Measurements from ENCODE around the gene FRMPD1. TPM values are rescaled to one million over a fixed set of nuclear protein-coding genes. Genes with fewer than 3 reads are reported as not detected.

FRMPD1 gene
- total RNA-seq, 1 donor = not detected

- Histone ChIP-seq H4K20me1 (ENCODE audit: insufficient read depth, low read length) (no peaks in the 10 kb centered on the region), H3K4me3 (ENCODE audit: insufficient read depth, low read length) (no peak overlapping the region), H3K9me3 (ENCODE audit: low read depth, low read length) (no peaks in the 10 kb centered on the region), H3K4me2 (ENCODE audit: insufficient read depth, low read length) (no peak overlapping the region), H3K27ac (ENCODE audit: low read depth, low read length) (no peak overlapping the region), H3K4me1 (ENCODE audit: insufficient read depth, low read length) (no peaks in the 10 kb centered on the region), H3K79me2 (ENCODE audit: insufficient read depth, low read length) (no peaks in the 10 kb centered on the region), H2AFZ (ENCODE audit: low read length) (no peak overlapping the region), H3K36me3 (ENCODE audit: insufficient read depth, low read length) (no peaks in the 10 kb centered on the region), H3K27me3 (ENCODE audit: insufficient read depth, low read length) (peaks cover 7% of the 10 kb centered on the region)
- TF ChIP-seq, protein P1, sequence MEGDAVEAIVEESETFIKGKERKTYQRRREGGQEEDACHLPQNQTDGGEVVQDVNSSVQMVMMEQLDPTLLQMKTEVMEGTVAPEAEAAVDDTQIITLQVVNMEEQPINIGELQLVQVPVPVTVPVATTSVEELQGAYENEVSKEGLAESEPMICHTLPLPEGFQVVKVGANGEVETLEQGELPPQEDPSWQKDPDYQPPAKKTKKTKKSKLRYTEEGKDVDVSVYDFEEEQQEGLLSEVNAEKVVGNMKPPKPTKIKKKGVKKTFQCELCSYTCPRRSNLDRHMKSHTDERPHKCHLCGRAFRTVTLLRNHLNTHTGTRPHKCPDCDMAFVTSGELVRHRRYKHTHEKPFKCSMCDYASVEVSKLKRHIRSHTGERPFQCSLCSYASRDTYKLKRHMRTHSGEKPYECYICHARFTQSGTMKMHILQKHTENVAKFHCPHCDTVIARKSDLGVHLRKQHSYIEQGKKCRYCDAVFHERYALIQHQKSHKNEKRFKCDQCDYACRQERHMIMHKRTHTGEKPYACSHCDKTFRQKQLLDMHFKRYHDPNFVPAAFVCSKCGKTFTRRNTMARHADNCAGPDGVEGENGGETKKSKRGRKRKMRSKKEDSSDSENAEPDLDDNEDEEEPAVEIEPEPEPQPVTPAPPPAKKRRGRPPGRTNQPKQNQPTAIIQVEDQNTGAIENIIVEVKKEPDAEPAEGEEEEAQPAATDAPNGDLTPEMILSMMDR (IDR thresholded peaks at IDR 0.05; ENCODE audit: extremely low read depth, low read depth, low read length) = no peak
- DNase-seq (ENCODE audit: insufficient read length, low spot score, missing footprints) = no peak
These were observed 18.3 kb upstream of the FRMPD1 start for GRCh38 chr9:37632479-37632878.

DNA sequence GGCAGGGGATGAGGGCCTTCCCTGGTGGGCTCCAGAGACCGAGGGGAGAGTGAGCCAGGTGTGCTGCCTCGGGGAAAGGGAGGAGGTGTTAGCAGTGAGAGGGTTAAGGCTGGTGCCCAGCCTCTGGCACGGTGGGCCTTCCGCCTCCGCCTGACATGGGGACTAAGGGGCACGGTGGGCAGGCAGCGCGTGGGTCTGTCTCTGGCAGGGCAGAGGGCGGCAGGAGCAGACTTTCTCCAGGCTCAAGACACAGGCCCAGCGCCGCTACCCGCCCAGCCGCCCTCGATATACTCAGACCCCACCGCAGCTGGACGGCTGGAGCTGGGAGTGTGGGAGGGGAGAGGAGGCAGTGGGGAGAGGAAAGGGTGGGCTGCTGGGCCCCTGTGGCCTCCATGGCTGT is 14.9 kb upstream of the FRMPD1 start:
- H3K36me3 ChIP-seq (ENCODE audit: insufficient read depth, low read length) = no peaks in the 10 kb centered on the region
- H3K4me3 ChIP-seq (ENCODE audit: insufficient read depth, low read length) = no peak overlapping the region
- no peak overlapping the region for H2AFZ ChIP-seq (ENCODE audit: low read length)
- DNase-seq (ENCODE audit: insufficient read length, low spot score, missing footprints) = no peak
- H3K27me3 ChIP-seq (ENCODE audit: insufficient read depth, low read length) = peaks cover 7% of the 10 kb centered on the region
- H3K27ac ChIP-seq (ENCODE audit: low read depth, low read length) = no peak overlapping the region
- no peak overlapping the region for H3K4me2 ChIP-seq (ENCODE audit: insufficient read depth, low read length)
- TF ChIP-seq, protein P1 (IDR thresholded peaks at IDR 0.05; ENCODE audit: extremely low read depth, low read depth, low read length) = no peak
- no peaks in the 10 kb centered on the region for H3K4me1 ChIP-seq (ENCODE audit: insufficient read depth, low read length)
- H3K79me2 ChIP-seq (ENCODE audit: insufficient read depth, low read length) = no peaks in the 10 kb centered on the region
- H4K20me1 ChIP-seq (ENCODE audit: insufficient read depth, low read length) = no peaks in the 10 kb centered on the region
- no peaks in the 10 kb centered on the region for H3K9me3 ChIP-seq (ENCODE audit: low read depth, low read length)

- Histone ChIP-seq H3K27ac (ENCODE audit: low read depth, low read length) (no peak overlapping the region), H3K4me2 (ENCODE audit: insufficient read depth, low read length) (no peak overlapping the region), H4K20me1 (ENCODE audit: insufficient read depth, low read length) (no peaks in the 10 kb centered on the region), H3K4me1 (ENCODE audit: insufficient read depth, low read length) (no peaks in the 10 kb centered on the region), H3K4me3 (ENCODE audit: insufficient read depth, low read length) (no peak overlapping the region), H3K79me2 (ENCODE audit: insufficient read depth, low read length) (no peaks in the 10 kb centered on the region), H3K36me3 (ENCODE audit: insufficient read depth, low read length) (no peaks in the 10 kb centered on the region), H3K27me3 (ENCODE audit: insufficient read depth, low read length) (peaks cover 15% of the 10 kb centered on the region), H2AFZ (ENCODE audit: low read length) (no peak overlapping the region), H3K9me3 (ENCODE audit: low read depth, low read length) (no peaks in the 10 kb centered on the region)
- DNase-seq (ENCODE audit: insufficient read length, low spot score, missing footprints) = no peak
- TF ChIP-seq, protein P1 (IDR thresholded peaks at IDR 0.05; ENCODE audit: extremely low read depth, low read depth, low read length) = no peak
These were observed 14.0 kb upstream of the FRMPD1 start for GRCh38 chr9:37636511-37637448.

- DNase-seq (ENCODE audit: insufficient read length, low spot score, missing footprints) = no peak
- Histone ChIP-seq H3K4me2 (ENCODE audit: insufficient read depth, low read length) (no peak overlapping the region), H2AFZ (ENCODE audit: low read length) (no peak overlapping the region), H3K36me3 (ENCODE audit: insufficient read depth, low read length) (no peaks in the 10 kb centered on the region), H3K9me3 (ENCODE audit: low read depth, low read length) (no peaks in the 10 kb centered on the region), H3K4me1 (ENCODE audit: insufficient read depth, low read length) (no peaks in the 10 kb centered on the region), H3K27me3 (ENCODE audit: insufficient read depth, low read length) (peaks cover 39% of the 10 kb centered on the region), H4K20me1 (ENCODE audit: insufficient read depth, low read length) (no peaks in the 10 kb centered on the region), H3K27ac (ENCODE audit: low read depth, low read length) (no peak overlapping the region), H3K79me2 (ENCODE audit: insufficient read depth, low read length) (no peaks in the 10 kb centered on the region), H3K4me3 (ENCODE audit: insufficient read depth, low read length) (no peak overlapping the region)
- TF ChIP-seq, protein P1 (IDR thresholded peaks at IDR 0.05; ENCODE audit: extremely low read depth, low read depth, low read length) = no peak
These were observed 11.5 kb upstream of the FRMPD1 start for GRCh38 chr9:37639109-37639762.

Data from osteoblast (primary cell).